ENCODE measurements around the gene AQP12A.
"Not testable (repeated sequence)": the region's sequence is repeated elsewhere in the genome, so short reads cannot be mapped to it uniquely, and the experiment has no call there.

AQP12A gene

GRCh38 chr2:240689975-240690374 lies 1.7 kb upstream of the AQP12A start:
- DNase-seq, result no peak

GRCh38 chr2:240690421-240691074 lies 1.1 kb upstream of the AQP12A start:
- not testable (repeated sequence) for DNase-seq

- not testable (repeated sequence) for DNase-seq
Observed at GRCh38 chr2:240691075-240691427, 615 bp upstream of the AQP12A start.

GRCh38 chr2:240692583-240693561 lies 1.2 kb downstream of the AQP12A start:
- DNase-seq, result not testable (repeated sequence)

GRCh38 chr2:240694304-240694703 lies 2.6 kb downstream of the AQP12A start:
- not testable (repeated sequence) for DNase-seq

GRCh38 chr2:240695593-240695992 lies 3.9 kb downstream of the AQP12A start:
- DNase-seq, result not testable (repeated sequence)

- DNase-seq, result not testable (repeated sequence)
Observed at GRCh38 chr2:240696469-240696868, 4.8 kb downstream of the AQP12A start.

GRCh38 chr2:240698852-240699561 lies 7.3 kb downstream of the AQP12A start:
- DNase-seq, result not testable (repeated sequence)

- not testable (repeated sequence) for DNase-seq
Observed at GRCh38 chr2:240699835-240700234, 8.2 kb downstream of the AQP12A start.

- DNase-seq, result not testable (repeated sequence)
Observed at GRCh38 chr2:240700616-240701015, 8.9 kb downstream of the AQP12A start.

- DNase-seq, result no peak
Observed at GRCh38 chr2:240701091-240701735, 9.5 kb downstream of the AQP12A start.

- DNase-seq, result no peak
Observed at GRCh38 chr2:240701736-240702639, 10.3 kb downstream of the AQP12A start.

- no peak for DNase-seq
Observed at GRCh38 chr2:240702640-240703011, 11.0 kb downstream of the AQP12A start.

GRCh38 chr2:240703417-240704341 lies 12.0 kb downstream of the AQP12A start:
- DNase-seq, result no peak

- DNase-seq, result no peak
Observed at GRCh38 chr2:240704651-240705050, 13.0 kb downstream of the AQP12A start.

- DNase-seq, result no peak
Observed at GRCh38 chr2:240705204-240705791, 13.6 kb downstream of the AQP12A start.

GRCh38 chr2:240707043-240707756 lies 15.5 kb downstream of the AQP12A start:
- DNase-seq, result no peak

GRCh38 chr2:240707821-240708220 lies 16.2 kb downstream of the AQP12A start:
- no peak for DNase-seq

- DNase-seq, result no peak
Observed at GRCh38 chr2:240708457-240708856, 16.8 kb downstream of the AQP12A start.
